ENCODE measurements around the gene SMYD3. TPM values are rescaled to one million over a fixed set of nuclear protein-coding genes. Genes with fewer than 3 reads are reported as not detected.

The SMYD3 gene
- total and polyA plus RNA-seq, 2 of the 13 experiments (the other 11 are each of a cell fraction or from before 2014, with no cell fraction given): 27.7 to 35.8 TPM

DNA sequence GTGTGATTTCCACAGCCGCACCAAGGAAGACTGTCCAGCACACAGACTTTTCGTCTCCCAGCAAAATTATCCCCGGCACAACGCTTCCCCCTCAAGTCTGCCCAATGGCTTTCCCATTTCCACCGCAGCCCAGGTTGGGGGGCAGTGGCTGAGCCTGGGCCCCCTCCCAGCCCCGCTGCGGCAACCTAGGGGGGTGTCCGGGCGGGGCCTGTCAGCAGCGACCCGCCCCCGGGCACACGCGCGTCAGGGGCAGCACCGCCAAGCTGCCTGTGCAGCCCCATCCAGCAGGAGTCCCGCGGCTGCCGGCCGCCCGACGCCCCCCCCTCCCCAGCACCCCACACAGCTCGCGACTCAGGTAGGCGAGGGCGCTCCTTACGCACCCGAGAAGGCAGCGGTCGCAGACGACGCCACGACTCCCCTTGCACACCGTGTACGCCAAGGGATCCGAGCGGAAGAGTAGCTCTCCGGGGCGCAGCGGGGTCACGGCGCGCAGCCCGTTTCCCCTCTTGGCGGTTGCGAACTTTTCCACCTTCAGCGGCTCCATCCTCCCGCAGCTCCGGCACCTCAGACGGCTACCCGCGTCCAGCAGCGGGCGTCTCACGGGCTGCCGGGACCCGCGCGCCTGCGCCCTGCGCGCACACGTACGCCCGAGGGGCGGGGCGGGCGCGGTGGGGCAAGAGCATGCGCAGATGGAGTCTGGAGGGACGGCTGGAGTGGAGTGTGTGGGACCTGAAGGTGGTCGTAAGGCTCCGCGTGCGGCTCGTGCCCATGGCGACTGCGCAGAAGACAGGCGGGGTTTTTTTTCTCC lies at the start of gene SMYD3 (continued):
- TF ChIP-seq, protein P1, sequence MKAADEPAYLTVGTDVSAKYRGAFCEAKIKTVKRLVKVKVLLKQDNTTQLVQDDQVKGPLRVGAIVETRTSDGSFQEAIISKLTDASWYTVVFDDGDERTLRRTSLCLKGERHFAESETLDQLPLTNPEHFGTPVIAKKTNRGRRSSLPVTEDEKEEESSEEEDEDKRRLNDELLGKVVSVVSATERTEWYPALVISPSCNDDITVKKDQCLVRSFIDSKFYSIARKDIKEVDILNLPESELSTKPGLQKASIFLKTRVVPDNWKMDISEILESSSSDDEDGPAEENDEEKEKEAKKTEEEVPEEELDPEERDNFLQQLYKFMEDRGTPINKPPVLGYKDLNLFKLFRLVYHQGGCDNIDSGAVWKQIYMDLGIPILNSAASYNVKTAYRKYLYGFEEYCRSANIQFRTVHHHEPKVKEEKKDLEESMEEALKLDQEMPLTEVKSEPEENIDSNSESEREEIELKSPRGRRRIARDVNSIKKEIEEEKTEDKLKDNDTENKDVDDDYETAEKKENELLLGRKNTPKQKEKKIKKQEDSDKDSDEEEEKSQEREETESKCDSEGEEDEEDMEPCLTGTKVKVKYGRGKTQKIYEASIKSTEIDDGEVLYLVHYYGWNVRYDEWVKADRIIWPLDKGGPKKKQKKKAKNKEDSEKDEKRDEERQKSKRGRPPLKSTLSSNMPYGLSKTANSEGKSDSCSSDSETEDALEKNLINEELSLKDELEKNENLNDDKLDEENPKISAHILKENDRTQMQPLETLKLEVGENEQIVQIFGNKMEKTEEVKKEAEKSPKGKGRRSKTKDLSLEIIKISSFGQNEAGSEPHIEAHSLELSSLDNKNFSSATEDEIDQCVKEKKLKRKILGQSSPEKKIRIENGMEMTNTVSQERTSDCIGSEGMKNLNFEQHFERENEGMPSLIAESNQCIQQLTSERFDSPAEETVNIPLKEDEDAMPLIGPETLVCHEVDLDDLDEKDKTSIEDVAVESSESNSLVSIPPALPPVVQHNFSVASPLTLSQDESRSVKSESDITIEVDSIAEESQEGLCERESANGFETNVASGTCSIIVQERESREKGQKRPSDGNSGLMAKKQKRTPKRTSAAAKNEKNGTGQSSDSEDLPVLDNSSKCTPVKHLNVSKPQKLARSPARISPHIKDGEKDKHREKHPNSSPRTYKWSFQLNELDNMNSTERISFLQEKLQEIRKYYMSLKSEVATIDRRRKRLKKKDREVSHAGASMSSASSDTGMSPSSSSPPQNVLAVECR (CRISPR knock-in tag; IDR thresholded peaks at IDR 0.05; ENCODE audit: borderline replicate concordance): peak; percentile 86
- no peak for TF ChIP-seq CCAR2 (optimal IDR thresholded peaks at IDR 0.05; ENCODE audit: low read depth, low read length)
- TF ChIP-seq ZNF850 (CRISPR knock-in tag; conservative IDR thresholded peaks at IDR 0.05): no peak
- no peak for TF ChIP-seq ZNF460 (CRISPR knock-in tag; IDR thresholded peaks at IDR 0.05; ENCODE audit: borderline replicate concordance)
- no peak for TF ChIP-seq KDM3A (CRISPR knock-in tag; IDR thresholded peaks at IDR 0.05; ENCODE audit: low read depth)
- TF ChIP-seq, protein P2, sequence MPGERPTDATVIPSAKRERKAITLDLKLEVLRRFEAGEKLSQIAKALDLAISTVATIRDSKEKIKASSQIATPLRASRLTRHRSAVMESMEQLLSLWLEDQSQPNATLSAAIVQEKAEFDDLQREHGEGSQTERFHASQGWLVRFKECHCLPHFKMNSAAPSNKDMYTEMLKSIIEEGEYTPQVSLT (CRISPR knock-in tag; IDR thresholded peaks at IDR 0.05; ENCODE audit: borderline replicate concordance, low read depth): no peak
- no peak for TF ChIP-seq DMAP1 (CRISPR knock-in tag; IDR thresholded peaks at IDR 0.05)
- TF ChIP-seq ZNF3 (CRISPR knock-in tag; IDR thresholded peaks at IDR 0.05): no peak
- TF ChIP-seq, protein P3, sequence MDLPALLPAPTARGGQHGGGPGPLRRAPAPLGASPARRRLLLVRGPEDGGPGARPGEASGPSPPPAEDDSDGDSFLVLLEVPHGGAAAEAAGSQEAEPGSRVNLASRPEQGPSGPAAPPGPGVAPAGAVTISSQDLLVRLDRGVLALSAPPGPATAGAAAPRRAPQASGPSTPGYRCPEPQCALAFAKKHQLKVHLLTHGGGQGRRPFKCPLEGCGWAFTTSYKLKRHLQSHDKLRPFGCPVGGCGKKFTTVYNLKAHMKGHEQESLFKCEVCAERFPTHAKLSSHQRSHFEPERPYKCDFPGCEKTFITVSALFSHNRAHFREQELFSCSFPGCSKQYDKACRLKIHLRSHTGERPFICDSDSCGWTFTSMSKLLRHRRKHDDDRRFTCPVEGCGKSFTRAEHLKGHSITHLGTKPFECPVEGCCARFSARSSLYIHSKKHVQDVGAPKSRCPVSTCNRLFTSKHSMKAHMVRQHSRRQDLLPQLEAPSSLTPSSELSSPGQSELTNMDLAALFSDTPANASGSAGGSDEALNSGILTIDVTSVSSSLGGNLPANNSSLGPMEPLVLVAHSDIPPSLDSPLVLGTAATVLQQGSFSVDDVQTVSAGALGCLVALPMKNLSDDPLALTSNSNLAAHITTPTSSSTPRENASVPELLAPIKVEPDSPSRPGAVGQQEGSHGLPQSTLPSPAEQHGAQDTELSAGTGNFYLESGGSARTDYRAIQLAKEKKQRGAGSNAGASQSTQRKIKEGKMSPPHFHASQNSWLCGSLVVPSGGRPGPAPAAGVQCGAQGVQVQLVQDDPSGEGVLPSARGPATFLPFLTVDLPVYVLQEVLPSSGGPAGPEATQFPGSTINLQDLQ (CRISPR knock-in tag; IDR thresholded peaks at IDR 0.05): no peak
- TF ChIP-seq MATR3 (CRISPR knock-in tag; IDR thresholded peaks at IDR 0.05): no peak
- TF ChIP-seq, protein P4, sequence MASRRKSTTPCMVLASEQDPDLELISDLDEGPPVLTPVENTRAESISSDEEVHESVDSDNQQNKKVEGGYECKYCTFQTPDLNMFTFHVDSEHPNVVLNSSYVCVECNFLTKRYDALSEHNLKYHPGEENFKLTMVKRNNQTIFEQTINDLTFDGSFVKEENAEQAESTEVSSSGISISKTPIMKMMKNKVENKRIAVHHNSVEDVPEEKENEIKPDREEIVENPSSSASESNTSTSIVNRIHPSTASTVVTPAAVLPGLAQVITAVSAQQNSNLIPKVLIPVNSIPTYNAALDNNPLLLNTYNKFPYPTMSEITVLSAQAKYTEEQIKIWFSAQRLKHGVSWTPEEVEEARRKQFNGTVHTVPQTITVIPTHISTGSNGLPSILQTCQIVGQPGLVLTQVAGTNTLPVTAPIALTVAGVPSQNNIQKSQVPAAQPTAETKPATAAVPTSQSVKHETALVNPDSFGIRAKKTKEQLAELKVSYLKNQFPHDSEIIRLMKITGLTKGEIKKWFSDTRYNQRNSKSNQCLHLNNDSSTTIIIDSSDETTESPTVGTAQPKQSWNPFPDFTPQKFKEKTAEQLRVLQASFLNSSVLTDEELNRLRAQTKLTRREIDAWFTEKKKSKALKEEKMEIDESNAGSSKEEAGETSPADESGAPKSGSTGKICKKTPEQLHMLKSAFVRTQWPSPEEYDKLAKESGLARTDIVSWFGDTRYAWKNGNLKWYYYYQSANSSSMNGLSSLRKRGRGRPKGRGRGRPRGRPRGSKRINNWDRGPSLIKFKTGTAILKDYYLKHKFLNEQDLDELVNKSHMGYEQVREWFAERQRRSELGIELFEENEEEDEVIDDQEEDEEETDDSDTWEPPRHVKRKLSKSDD (CRISPR knock-in tag; IDR thresholded peaks at IDR 0.05; ENCODE audit: low read depth): peak; percentile 26; the same call in 1 of the 2 replicates
- TF ChIP-seq PCBP1 (IDR thresholded peaks at IDR 0.05; ENCODE audit: borderline replicate concordance, low read depth, low read length): no peak
- TF ChIP-seq, protein P5, sequence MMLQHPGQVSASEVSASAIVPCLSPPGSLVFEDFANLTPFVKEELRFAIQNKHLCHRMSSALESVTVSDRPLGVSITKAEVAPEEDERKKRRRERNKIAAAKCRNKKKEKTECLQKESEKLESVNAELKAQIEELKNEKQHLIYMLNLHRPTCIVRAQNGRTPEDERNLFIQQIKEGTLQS (CRISPR knock-in tag; IDR thresholded peaks at IDR 0.05): no peak
- TF ChIP-seq, protein P6, sequence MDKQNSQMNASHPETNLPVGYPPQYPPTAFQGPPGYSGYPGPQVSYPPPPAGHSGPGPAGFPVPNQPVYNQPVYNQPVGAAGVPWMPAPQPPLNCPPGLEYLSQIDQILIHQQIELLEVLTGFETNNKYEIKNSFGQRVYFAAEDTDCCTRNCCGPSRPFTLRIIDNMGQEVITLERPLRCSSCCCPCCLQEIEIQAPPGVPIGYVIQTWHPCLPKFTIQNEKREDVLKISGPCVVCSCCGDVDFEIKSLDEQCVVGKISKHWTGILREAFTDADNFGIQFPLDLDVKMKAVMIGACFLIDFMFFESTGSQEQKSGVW (CRISPR knock-in tag; IDR thresholded peaks at IDR 0.05; ENCODE audit: borderline replicate concordance): no peak
- TF ChIP-seq KDM5B (CRISPR knock-in tag; IDR thresholded peaks at IDR 0.05; ENCODE audit: borderline replicate concordance): peak; percentile 62
- no peak for TF ChIP-seq FOXA3 (CRISPR knock-in tag; IDR thresholded peaks at IDR 0.05)
